ENCODE results near the gene RAB33A.

DNA sequence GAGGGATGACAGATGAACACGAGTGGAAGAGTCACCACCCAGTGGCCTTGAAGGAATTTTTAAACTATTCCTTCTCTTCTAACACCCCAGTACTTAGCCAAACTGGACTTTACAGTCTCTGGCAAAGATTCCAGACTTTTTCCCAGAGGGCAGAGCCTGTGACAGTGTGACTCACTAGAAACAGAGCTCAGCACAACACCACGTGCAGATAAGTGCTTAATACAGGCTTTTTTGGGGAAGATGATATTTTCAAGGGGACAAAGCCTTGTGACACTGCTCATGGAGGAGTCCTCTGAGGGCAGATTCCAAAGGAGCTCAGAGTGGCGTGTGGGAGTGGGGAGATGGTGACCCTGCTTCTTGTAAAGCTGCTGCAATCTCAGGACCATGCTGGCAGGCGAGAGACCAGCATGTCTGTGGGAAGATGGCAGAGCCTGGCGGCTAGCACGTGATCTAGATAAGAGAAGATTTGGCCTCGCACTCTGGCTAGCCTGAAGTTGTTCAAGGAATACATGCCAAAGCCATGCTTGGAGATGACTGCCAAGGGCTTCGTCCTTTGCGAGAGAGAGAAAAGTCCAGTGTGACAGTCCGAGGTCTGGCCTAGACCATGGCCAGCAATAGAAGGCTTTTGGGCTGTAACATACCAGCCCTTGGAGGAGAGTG lies 2.4 kb downstream of the RAB33A start:
- TF ChIP-seq, protein P1, sequence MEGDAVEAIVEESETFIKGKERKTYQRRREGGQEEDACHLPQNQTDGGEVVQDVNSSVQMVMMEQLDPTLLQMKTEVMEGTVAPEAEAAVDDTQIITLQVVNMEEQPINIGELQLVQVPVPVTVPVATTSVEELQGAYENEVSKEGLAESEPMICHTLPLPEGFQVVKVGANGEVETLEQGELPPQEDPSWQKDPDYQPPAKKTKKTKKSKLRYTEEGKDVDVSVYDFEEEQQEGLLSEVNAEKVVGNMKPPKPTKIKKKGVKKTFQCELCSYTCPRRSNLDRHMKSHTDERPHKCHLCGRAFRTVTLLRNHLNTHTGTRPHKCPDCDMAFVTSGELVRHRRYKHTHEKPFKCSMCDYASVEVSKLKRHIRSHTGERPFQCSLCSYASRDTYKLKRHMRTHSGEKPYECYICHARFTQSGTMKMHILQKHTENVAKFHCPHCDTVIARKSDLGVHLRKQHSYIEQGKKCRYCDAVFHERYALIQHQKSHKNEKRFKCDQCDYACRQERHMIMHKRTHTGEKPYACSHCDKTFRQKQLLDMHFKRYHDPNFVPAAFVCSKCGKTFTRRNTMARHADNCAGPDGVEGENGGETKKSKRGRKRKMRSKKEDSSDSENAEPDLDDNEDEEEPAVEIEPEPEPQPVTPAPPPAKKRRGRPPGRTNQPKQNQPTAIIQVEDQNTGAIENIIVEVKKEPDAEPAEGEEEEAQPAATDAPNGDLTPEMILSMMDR (conservative IDR thresholded peaks at IDR 0.05) = no peak
- no peak for TF ChIP-seq ZFX (IDR thresholded peaks at IDR 0.05)

Measured in C4-2B (cell line).